IMR-90 (cell line): ENCODE data around the gene WBP2. TPM values are rescaled to one million over a fixed set of nuclear protein-coding genes. Genes with fewer than 3 reads are reported as not detected.

Experiments used
- ATAC-seq: fragments of 200-7000 bp; cut with Tn5 transposase; 2 replicates; pipeline ENCODE4 v1.9.1; 2020; ENCODE audit warnings: low read depth, mild to moderate bottlenecking, moderate library complexity
- BruUV-seq: library from RNA; stranded (reverse); fragments of 400-500 nt; replicated peaks from 2 replicates; lab custom pipeline; 2021; lab: Mats Ljungman, UMichigan
- CTCF ChIA-PET: fragments of 300-600 bp; formaldehyde crosslinking; extraction: SDS; loops from one replicate; lab custom pipeline; 2021; ENCODE audit warnings: antibody characterized with exemption; lab: Yijun Ruan, JAX
- POLR2A ChIA-PET: fragments of 300-600 bp; sonication (Branson Sonifier 250); formaldehyde crosslinking; loops from one replicate; lab custom pipeline; 2022; ENCODE audit warnings: antibody characterized with exemption; ENCODE audit not compliant: unreplicated experiment; lab: Charles Lee
- DNase-seq: peaks from one replicate; pipeline ENCODE4 v3.0.0; 2013
- H2AFZ ChIP-seq: replicated peaks from 2 replicates; pipeline ENCODE3; 2013; ENCODE audit warnings: low read length, mild to moderate bottlenecking; ENCODE audit not compliant: poor library complexity
- H2AK5ac ChIP-seq: 2 replicates; pipeline ENCODE4 v1.6.1; 2013; ENCODE audit warnings: low read depth, low read length, inconsistent platforms
- H2AK9ac ChIP-seq: replicated peaks from 2 replicates; pipeline ENCODE3; 2013; ENCODE audit warnings: mild to moderate bottlenecking, low read depth, low read length, moderate library complexity; ENCODE audit not compliant: poor library complexity
- H2BK120ac ChIP-seq: 2 replicates; pipeline ENCODE4 v1.6.1; 2013; ENCODE audit warnings: low read depth, low read length, inconsistent platforms
- H2BK15ac ChIP-seq: 3 replicates; pipeline ENCODE4 v1.6.1; 2013; ENCODE audit warnings: low read depth, low read length, inconsistent platforms
- H2BK20ac ChIP-seq: 2 replicates; pipeline ENCODE4 v1.6.1; 2013; ENCODE audit warnings: low read depth, mild to moderate bottlenecking, inconsistent platforms, low read length, moderate library complexity
- H2BK5ac ChIP-seq: 2 replicates; pipeline ENCODE4 v1.6.1; 2013; ENCODE audit warnings: mild to moderate bottlenecking, low read depth, low read length, inconsistent platforms; ENCODE audit not compliant: poor library complexity, severe bottlenecking
- H3K14ac ChIP-seq: replicated peaks from 2 replicates; pipeline ENCODE4 v1.6.1; 2013; ENCODE audit warnings: low read depth, low read length, inconsistent platforms
- H3K18ac ChIP-seq: 2 replicates; pipeline ENCODE4 v1.6.1; 2013; ENCODE audit warnings: low read depth, low read length, control low read depth
- H3K23ac ChIP-seq: 2 replicates; pipeline ENCODE4 v1.6.1; 2013; ENCODE audit warnings: low read depth, low read length, inconsistent platforms
- H3K27ac ChIP-seq: 2 replicates; pipeline ENCODE4 v1.5.1; 2013; ENCODE audit warnings: mild to moderate bottlenecking, control low read depth, low read length; ENCODE audit not compliant: insufficient read depth
- H3K27me3 ChIP-seq: 2 replicates; pipeline ENCODE4 v1.6.1; 2013; ENCODE audit warnings: low read length; ENCODE audit not compliant: control insufficient read depth, insufficient read depth
- H3K36me3 ChIP-seq: 2 replicates; pipeline ENCODE4 v1.6.1; 2013; ENCODE audit warnings: low read length, mixed read lengths; ENCODE audit not compliant: control insufficient read depth, insufficient read depth
- H3K4ac ChIP-seq: 2 replicates; pipeline ENCODE4 v1.6.1; 2013; ENCODE audit warnings: low read depth, low read length, inconsistent platforms
- H3K4me1 ChIP-seq: 2 replicates; pipeline ENCODE4 v1.6.1; 2013; ENCODE audit warnings: low read length, mixed read lengths; ENCODE audit not compliant: control insufficient read depth, insufficient read depth
- H3K4me2 ChIP-seq: 2 replicates; pipeline ENCODE4 v1.6.1; 2013; ENCODE audit warnings: low read depth, mild to moderate bottlenecking, control low read depth, low read length, moderate library complexity
- H3K4me3 ChIP-seq: 2 replicates; pipeline ENCODE4 v1.5.1; 2013; ENCODE audit warnings: low read depth, mild to moderate bottlenecking, control low read depth, low read length, moderate library complexity; ENCODE audit not compliant: insufficient read depth
- H3K56ac ChIP-seq: 2 replicates; pipeline ENCODE4 v1.6.1; 2013; ENCODE audit warnings: low read length, inconsistent platforms; ENCODE audit not compliant: insufficient read depth; ENCODE audit errors: extremely low read depth
- H3K79me1 ChIP-seq, 2 experiments: 2 replicates each; pipeline ENCODE4 v1.6.1; 2013; ENCODE audit warnings: low read length in 2 of 2, inconsistent platforms in 1 of 2, low read depth in 1 of 2
- H3K9ac ChIP-seq: 2 replicates; pipeline ENCODE4 v1.6.1; 2013; ENCODE audit warnings: low read depth, low read length, control low read depth
- H3K9me1 ChIP-seq: 2 replicates; pipeline ENCODE4 v1.6.1; 2013; ENCODE audit warnings: low read length, inconsistent platforms; ENCODE audit not compliant: insufficient read depth
- H3K9me3 ChIP-seq: 2 replicates; pipeline ENCODE4 v1.6.1; 2013; ENCODE audit warnings: low read length; ENCODE audit not compliant: control insufficient read depth, insufficient read depth
- H4K20me1 ChIP-seq: 2 replicates; pipeline ENCODE4 v1.6.1; 2013; ENCODE audit warnings: low read length, inconsistent platforms; ENCODE audit not compliant: insufficient read depth
- H4K5ac ChIP-seq: 2 replicates; pipeline ENCODE4 v1.6.1; 2013; ENCODE audit warnings: mild to moderate bottlenecking, low read depth, low read length, control low read depth
- H4K8ac ChIP-seq, 2 experiments: 2 replicates each; pipeline ENCODE4 v1.6.1; 2013; ENCODE audit warnings: low read depth in 2 of 2, low read length in 2 of 2, control low read depth in 1 of 2, inconsistent platforms in 1 of 2
- H4K91ac ChIP-seq: 2 replicates; pipeline ENCODE4 v1.6.1; 2013; ENCODE audit warnings: low read depth, low read length, inconsistent platforms; ENCODE audit not compliant: insufficient read depth
- CHD1 ChIP-seq: IDR thresholded peaks from 2 replicates; pipeline ENCODE4 v1.6.1; 2012; ENCODE audit warnings: low read depth, low read length, improper control_type of control experiment
- MAZ ChIP-seq: IDR thresholded peaks from 2 replicates; pipeline ENCODE4 v1.6.1; 2012; ENCODE audit warnings: low read depth, mild to moderate bottlenecking, low read length, improper control_type of control experiment, moderate library complexity, borderline replicate concordance
- NFE2L2 ChIP-seq: fragments of 150-350 bp; IDR thresholded peaks from 2 replicates; pipeline ENCODE4 v1.6.1; 2016; ENCODE audit warnings: low read depth, mild to moderate bottlenecking, low read length
- WGBS, 2 experiments: methylation state at CpG; one replicate each; pipeline versions ENCODE4 v1.1.5 to v1.1.7; 2013; ENCODE audit warnings: missing lambda C conversion rate in 2 of 2; ENCODE audit not compliant: insufficient read length in 1 of 2; ENCODE audit errors: extremely low coverage in 2 of 2; 5-methylcytosine and 5-hydroxymethylcytosine counted together
- dilution Hi-C: fragments of 300-500 bp; cut with HindIII; formaldehyde crosslinking; loops from one replicate; pipeline ENCODE4 v1.14.3; 2018; ENCODE audit warnings: low sequenced_read_pairs; ENCODE audit not compliant: unreplicated experiment
- in situ Hi-C: fragments of 300-500 bp; cut with MboI; formaldehyde crosslinking; loops from 3 replicates; pipeline ENCODE4 v1.14.3; 2019; ENCODE audit warnings: low sequenced_read_pairs, inconsistent platforms, mixed read lengths
- intact Hi-C: fragments of 100-400 bp; cut with micrococcal nuclease; formaldehyde crosslinking; loops from 2 replicates; pipeline ENCODE4 v1.10.0; 2022
- polyA plus RNA-seq, 3 experiments: library from polyadenylated mRNA; depleted of rRNA; stranded (reverse); fragments of >200 nt; gene quantifications; 2 replicates each; pipeline ENCODE4 v1.2.3, GENCODE V29; 2012; ENCODE audit warnings: low replicate concordance in 1 of 3
- total RNA-seq: library from RNA; depleted of rRNA; stranded (reverse); fragments of >200 nt; gene quantifications from 2 replicates; pipeline ENCODE4 v1.2.3, GENCODE V29; 2012
- TF ChIP-seq, protein P1 (sequence below): conservative IDR thresholded peaks from 2 replicates; pipeline ENCODE4 v1.5.1; 2012; ENCODE audit warnings: mild to moderate bottlenecking, low read depth, low read length, improper control_type of control experiment

WBP2 gene
- total and polyA plus RNA-seq, 2 of the 4 experiments (the other 2 are of a cell fraction): 9.0 to 35.5 TPM

DNA sequence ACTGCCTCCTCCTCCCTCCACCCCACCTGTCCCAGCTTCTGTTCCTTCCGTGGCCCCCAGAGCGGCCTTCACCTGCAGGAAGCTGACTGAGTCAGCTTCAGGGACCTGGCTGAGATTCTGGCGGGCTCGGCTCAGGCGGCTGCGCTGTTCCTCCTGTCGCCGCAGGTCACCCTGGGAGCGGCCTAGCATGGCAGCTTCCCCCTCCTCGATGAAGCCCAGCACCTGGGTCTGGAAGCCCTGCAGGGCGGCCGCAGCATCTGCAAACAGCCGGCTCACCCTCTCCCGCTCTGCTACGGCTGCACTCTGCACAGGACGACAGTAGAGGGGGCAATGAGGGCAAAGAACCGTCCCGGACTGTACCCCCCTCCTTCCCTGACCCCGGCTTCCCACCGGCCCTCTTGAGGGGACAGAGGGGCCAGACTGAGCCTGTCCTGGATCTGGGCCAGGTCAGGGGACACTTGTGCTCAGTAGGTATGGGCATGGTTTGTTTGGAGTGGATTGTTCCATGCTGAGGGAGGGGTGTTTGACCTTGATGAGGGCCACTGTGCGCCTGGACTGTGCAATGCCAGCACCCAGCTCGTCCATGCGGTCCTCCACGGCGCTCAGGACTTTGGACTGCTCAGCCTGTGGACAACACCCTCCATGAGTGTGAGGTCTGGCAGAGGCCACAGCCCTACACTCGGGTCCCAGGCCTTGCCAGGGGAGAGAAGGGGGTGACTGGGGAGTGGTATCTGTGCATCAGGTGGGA is 21.2 kb upstream of the WBP2 start:
- peak overlapping the region; percentile 80 for H3K4ac ChIP-seq
- H3K79me1 ChIP-seq: peaks cover 0 to 31% of the 10 kb centered on the region in 2 experiments; a peak in 3 of 4 replicates
- H3K27me3 ChIP-seq: peaks cover 3% of the 10 kb centered on the region
- H3K4me1 ChIP-seq: peaks cover 26% of the 10 kb centered on the region
- H2BK5ac ChIP-seq: peak overlapping the region; percentile 65
- peaks cover 10% of the 10 kb centered on the region; the same call in 1 of the 2 replicates for H4K20me1 ChIP-seq
- peak overlapping the region; percentile 36 for H3K18ac ChIP-seq
- peak overlapping the region; percentile 17; the same call in 1 of the 2 replicates for H3K56ac ChIP-seq
- peak overlapping the region; percentile 47; the same call in 1 of the 3 replicates for H2BK15ac ChIP-seq
- H3K23ac ChIP-seq: peak overlapping the region; percentile 36
- no TSS peak for BruUV-seq
- H3K27ac ChIP-seq: peak overlapping the region; percentile 26
- 61% methylated on average over 6 of the region's 26 CpGs; no CpG with 5 or more reads in 1 of the 2 experiments for WGBS, 2 experiments
- H3K9me3 ChIP-seq: no peaks in the 10 kb centered on the region
- H2BK120ac ChIP-seq: peak overlapping the region; percentile 6
- peak overlapping the region; percentile 96 for H2AFZ ChIP-seq
- in situ Hi-C loops: no loop called here
- peak overlapping the region; percentile 98 for H2AK5ac ChIP-seq
- peaks cover 6% of the 10 kb centered on the region; the same call in 1 of the 2 replicates for H3K36me3 ChIP-seq
- TF ChIP-seq, protein P1, sequence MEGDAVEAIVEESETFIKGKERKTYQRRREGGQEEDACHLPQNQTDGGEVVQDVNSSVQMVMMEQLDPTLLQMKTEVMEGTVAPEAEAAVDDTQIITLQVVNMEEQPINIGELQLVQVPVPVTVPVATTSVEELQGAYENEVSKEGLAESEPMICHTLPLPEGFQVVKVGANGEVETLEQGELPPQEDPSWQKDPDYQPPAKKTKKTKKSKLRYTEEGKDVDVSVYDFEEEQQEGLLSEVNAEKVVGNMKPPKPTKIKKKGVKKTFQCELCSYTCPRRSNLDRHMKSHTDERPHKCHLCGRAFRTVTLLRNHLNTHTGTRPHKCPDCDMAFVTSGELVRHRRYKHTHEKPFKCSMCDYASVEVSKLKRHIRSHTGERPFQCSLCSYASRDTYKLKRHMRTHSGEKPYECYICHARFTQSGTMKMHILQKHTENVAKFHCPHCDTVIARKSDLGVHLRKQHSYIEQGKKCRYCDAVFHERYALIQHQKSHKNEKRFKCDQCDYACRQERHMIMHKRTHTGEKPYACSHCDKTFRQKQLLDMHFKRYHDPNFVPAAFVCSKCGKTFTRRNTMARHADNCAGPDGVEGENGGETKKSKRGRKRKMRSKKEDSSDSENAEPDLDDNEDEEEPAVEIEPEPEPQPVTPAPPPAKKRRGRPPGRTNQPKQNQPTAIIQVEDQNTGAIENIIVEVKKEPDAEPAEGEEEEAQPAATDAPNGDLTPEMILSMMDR: 0 out of 2 replicates have a peak, but pooled peaks have one; percentile 3
- no peak; the same call in 1 of the 2 replicates for TF ChIP-seq MAZ
- TF ChIP-seq CHD1: no peak
- TF ChIP-seq NFE2L2: no peak
- H4K91ac ChIP-seq: peak overlapping the region; percentile 83
- peak overlapping the region; percentile 58 for H3K14ac ChIP-seq
- no peak for DNase-seq
- H3K4me2 ChIP-seq: peak overlapping the region; percentile 44
- H2AK9ac ChIP-seq: peak overlapping the region; percentile 56
- intact Hi-C loops: loop anchor here (10.0 kb wide), 1 partner anchor 92 kb away; the partner anchor contains the start of gene UNK
- H3K9ac ChIP-seq: peak overlapping the region; percentile 11
- peak overlapping the region; percentile 39 to 50; a peak in 2 of 4 replicates for H4K8ac ChIP-seq
- peak overlapping the region; percentile 67 for H2BK20ac ChIP-seq
- H3K9me1 ChIP-seq: peaks cover 3% of the 10 kb centered on the region; the same call in 1 of the 2 replicates
- H3K4me3 ChIP-seq: no peak overlapping the region
- peak overlapping the region; percentile 13; the same call in 1 of the 2 replicates for H4K5ac ChIP-seq
- dilution Hi-C loops: no loop called here
- POLR2A ChIA-PET: interaction anchor here (1.0 kb wide), 1 partner anchor 96 kb away, joined by 3 read pairs; no protein-coding TSS in a partner anchor
- no peak for ATAC-seq
- CTCF ChIA-PET: interaction anchor here (0.6 to 1.5 kb wide), 3 partner anchors 20 to 154 kb away, joined by 4 to 9 read pairs (median 5); partner anchors contain the start of gene WBP2
